Left colon (tissue), 2 donors: ENCODE measurements around the gene IL17RB. TPM values are rescaled to one million over a fixed set of nuclear protein-coding genes. Genes with fewer than 3 reads are reported as not detected.
A peak's percentile ranks its signal among the peaks of the same experiment; 100 is the strongest.

Experiments used
- ATAC-seq: fragments of 200-7000 bp; cut with Tn5 transposase; one replicate; pipeline ENCODE4 v1.9.1; 2020; ENCODE audit warnings: mild to moderate bottlenecking, moderate library complexity
- DNase-seq, 2 donors: peaks; one replicate each; pipeline ENCODE4 v3.0.0-alpha.2; 2020
- intact Hi-C, 2 donors: fragments of 100-400 bp; cut with DNase I in 1 of 2; cut with micrococcal nuclease in 1 of 2; formaldehyde crosslinking; loops; one replicate each; pipeline versions ENCODE4 v1.11.2 to v1.14.0; 2022; cut with DNase I, micrococcal nuclease
- long read RNA-seq: library from polyadenylated mRNA; unstranded; transcript quantifications from one replicate; pipeline ENCODE4 v2.0.0, GENCODE V29; 2021
- total RNA-seq, 2 donors: library from RNA; stranded (reverse); fragmentation: NEBNext Ultra II Directional; extraction: Animal tissue kit (Norgen Biotek cat#: 25700); gene quantifications; one replicate each; pipeline ENCODE4 v1.2.1, GENCODE V29; 2021
- donor health status: DM: no; HTN: no; CAD: no.
- donor health status: DM: yes; HTN: yes; CAD: no.

IL17RB gene, protein sequence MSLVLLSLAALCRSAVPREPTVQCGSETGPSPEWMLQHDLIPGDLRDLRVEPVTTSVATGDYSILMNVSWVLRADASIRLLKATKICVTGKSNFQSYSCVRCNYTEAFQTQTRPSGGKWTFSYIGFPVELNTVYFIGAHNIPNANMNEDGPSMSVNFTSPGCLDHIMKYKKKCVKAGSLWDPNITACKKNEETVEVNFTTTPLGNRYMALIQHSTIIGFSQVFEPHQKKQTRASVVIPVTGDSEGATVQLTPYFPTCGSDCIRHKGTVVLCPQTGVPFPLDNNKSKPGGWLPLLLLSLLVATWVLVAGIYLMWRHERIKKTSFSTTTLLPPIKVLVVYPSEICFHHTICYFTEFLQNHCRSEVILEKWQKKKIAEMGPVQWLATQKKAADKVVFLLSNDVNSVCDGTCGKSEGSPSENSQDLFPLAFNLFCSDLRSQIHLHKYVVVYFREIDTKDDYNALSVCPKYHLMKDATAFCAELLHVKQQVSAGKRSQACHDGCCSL
- total RNA-seq = 10 to 100 TPM; 10.9 to 15.6 TPM
- long read RNA-seq, partial matches to known transcripts = 4 of 13 reads
- long read RNA-seq, other reads (novel, unspliced or antisense) = 4 of 13 reads

DNA sequence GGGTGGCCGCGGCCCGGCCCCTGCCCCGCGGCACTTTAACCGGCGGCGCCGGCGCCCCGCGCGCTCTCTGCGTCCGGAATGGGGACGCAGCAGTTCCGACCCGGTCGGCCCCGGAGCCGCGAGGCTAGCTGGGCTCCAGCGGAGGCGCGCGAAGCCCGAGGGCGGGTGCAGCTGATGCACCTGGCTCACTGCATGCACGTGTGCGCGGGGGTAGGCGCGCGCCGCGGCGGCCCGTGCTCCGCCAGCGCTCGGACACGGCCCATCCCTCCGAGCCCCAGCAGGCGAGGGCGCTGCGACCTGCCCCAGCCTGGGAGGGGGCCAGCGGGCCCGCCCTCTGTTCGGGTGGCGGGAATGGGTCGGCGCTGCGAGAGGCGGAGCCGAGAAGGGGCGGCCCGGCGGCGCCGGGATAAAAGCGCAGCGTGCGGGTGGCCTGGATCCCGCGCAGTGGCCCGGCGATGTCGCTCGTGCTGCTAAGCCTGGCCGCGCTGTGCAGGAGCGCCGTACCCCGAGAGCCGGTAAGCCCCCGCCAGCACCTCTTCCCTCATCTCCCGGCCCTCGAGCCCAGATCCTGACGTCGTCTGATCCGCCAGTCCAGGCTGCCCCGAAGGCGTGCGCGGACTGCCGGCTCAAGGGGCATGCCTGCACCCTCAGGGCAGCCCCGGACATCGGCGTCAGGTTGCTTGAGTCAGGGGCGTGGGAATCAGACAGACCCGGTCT lies at the start of gene IL17RB, which contains the start of gene CHDH:
IL17RB (plus strand) TSS at position 435 of the 717 bp plus-strand sequence; CDS start at position 456, 21 bp downstream.
CHDH (minus strand) TSS at position 286 of the 717 bp plus-strand sequence. CDS start 22,411 bp downstream, outside the sequence.
- DNase-seq = peak; percentile 79 to 84
- peak; percentile 73 for ATAC-seq
- intact Hi-C loops = no loop called here

DNA sequence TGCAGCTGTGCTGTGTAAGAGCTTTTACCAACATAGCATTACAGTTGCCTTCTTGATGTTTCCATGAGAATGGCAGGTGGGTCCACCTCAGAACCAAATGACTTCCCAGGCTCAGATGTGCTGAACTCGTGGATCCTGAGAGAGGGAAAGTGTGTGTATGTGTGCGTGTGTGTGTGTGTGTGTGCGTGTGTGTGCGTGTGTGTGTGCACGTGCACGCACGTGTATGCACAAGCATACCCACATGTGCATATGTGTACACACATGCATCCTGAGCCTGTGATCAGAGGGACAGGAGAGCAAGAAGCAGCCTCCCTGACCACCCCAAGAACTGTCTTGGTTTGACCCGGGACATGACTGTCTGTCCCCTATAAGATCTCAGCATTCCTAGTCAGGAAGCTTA lies 48.2 kb upstream of the IL17RB start:
- no peak for DNase-seq
- intact Hi-C loops = no loop called here
- no peak for ATAC-seq

DNA sequence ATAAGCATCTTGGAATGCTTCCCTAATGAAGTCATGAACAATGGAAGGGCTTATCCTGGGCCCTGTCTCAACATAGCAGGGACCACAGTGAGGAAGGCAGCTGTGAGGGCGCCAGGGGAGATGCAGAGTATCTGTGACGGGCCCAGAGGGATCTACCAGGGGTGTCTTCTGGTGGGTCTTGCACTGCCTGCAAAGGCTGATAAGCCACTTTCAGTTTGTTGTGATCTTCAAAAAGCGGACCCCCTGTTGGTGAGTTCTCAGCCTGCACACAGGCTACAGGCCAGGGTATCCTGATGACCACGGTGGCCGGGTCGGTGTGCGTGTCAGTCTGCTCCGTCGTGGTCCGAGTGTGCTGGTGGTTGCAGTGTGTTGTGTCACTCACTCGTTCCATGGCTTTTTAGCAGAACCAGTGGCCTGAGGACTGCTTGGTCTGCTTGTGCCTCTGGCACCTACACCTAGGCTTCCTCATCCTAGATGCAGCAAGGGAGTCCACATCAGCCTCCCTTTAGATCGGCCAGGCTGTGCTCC lies 47.0 kb upstream of the IL17RB start:
- intact Hi-C loops = no loop called here

DNA sequence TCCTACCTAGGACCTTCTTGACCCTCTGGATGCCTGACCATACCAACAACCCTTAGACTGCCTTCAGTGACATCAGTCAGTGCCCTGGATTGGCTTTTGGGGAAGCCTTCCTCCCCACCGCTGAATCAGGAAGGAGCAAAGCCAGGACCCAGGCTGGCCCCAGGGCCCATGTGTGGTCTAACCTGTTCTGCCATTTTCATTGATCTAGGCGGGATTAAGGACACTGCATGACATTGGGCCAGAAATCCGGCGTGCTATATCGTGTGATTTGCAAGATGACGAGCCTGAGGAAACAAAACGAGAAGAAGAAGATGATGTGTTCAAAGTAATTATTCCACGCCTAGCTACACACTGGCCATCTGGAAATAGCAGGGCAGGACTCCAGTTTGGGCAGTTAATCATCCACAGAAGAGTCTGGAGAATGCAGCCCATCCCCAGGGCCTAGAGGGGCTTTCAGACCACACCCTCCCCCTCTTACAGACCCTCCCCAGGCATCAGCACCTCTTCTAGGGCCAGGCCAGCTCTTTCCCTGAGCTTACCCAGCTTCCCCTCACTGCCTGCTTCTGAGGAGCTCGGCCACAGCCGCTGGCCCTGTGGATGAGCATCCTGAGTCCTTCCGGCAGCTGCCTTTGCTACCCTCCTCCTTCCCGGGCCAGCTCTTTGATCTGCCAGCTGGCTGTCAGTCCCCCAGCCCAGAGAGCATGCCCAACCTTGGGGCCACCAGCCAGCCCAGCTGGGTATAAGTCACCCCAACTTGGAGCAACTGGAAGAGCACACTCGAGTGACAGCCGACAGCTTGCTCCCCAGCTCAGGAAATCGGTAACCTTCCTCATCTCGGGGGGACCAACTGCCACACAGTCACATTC lies 46.1 kb upstream of the IL17RB start:
- ATAC-seq = no peak
- DNase-seq = no peak
- intact Hi-C loops = no loop called here

More for the DNA sequence above, 47.0 kb upstream of the IL17RB start:
- ATAC-seq (no peak), DNase-seq (no peak)

DNA sequence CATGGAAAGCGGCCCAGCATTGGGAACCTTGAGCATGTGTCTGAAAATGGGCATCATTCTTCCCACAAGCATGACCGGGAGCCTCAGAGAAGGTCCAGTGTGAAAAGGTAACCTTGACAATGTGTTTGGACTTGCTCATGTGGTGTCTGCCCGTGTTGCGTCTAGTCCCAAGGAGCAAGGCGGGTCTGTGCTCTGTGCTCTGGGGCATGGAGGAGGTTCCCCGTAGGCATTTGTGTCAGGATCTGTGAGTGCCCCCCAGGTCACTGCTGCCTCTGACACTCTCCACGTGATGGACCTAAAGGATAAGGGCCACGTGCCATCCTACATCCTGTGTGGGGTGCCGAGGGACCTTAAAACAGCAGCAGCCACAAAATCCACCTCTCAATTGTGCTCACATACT lies 45.0 kb upstream of the IL17RB start:
- intact Hi-C loops = no loop called here
- DNase-seq (no peak), ATAC-seq (no peak)

DNA sequence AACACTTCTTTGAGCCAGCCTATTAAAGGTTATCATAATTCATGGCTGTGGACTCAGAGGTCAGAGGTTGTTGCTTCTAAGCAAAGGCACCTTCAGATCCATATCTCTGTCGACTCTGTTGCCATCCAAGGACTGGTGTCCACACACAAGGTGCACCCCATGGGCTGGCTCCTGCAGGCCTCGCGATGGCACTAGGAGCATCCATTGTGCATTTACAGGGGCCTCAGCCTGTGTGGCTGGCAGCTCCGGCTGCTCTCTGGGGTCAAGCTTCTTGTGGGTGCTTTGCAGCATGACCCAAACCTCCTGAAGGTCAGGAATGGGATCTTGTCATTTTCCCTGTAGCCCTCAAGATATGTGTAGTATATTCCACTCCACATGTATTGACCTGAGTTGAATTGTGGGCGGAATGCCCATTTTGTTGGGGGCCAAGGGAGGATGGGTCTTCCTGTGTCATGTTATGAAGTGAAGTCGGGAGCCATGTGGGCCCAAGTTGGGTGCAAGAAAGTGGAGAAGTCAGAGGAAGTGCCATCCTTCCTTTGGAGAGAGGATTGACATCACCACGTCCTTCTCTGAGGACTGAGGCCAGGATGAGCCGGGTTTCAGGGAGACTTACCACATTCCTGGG lies 44.0 kb upstream of the IL17RB start:
- ATAC-seq (no peak), DNase-seq (peak in 1 of 2 donors; percentile 13)
- intact Hi-C loops = no loop called here

- DNase-seq (peak in 1 of 2 donors; percentile 14), ATAC-seq (no peak)
- intact Hi-C loops = no loop called here
Measured at GRCh38 chr3:53803124-53803815, 43.1 kb upstream of the IL17RB start.

- peak in 1 of 2 donors; percentile 20 for DNase-seq
- ATAC-seq = no peak
- intact Hi-C loops = no loop called here
Measured at GRCh38 chr3:53803816-53804695, 42.3 kb upstream of the IL17RB start.

DNA sequence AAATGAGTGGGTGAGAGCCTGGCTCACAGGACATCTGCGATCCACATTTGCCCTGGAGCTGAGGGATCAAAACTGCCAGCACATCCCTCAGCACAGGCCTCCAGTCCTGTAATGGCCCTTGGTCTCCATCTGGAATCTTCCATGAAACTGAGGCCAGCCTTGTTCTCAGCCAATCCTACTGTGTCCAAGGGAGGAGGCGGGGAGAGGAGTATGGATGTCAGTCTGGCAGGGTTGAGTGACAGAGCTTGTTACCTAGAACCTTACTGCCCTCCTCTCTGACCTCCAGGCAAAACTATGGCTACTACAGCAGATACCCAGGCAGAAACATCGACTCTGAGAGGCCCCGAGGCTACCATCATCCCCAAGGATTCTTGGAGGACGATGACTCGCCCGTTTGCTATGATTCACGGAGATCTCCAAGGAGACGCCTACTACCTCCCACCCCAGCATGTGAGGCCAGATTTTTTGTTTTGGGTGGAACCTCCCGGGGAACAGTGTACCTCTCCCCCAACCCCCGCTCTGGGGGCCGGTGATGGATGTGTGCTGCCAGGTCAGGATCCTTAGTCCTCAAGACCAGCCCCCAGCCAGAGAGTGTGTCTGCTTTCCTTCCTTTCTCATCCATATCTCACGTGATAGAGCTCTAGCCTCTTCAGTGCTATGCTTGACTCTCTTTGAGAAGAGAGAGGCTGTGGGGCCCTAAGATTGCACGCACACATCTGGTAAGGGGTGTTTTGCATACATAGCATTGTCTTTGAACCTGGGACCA lies 41.5 kb upstream of the IL17RB start:
- no peak for ATAC-seq
- DNase-seq = peak in 1 of 2 donors; percentile 20
- intact Hi-C loops = no loop called here

GRCh38 chr3:53805463-53806159 lies 40.8 kb upstream of the IL17RB start:
- DNase-seq (peak in 1 of 2 donors; percentile 17), ATAC-seq (no peak)
- intact Hi-C loops = no loop called here

GRCh38 chr3:53806182-53807116 lies 39.9 kb upstream of the IL17RB start:
- intact Hi-C loops = no loop called here
- DNase-seq (peak; percentile 53 to 70), ATAC-seq (peak; percentile 94)

DNA sequence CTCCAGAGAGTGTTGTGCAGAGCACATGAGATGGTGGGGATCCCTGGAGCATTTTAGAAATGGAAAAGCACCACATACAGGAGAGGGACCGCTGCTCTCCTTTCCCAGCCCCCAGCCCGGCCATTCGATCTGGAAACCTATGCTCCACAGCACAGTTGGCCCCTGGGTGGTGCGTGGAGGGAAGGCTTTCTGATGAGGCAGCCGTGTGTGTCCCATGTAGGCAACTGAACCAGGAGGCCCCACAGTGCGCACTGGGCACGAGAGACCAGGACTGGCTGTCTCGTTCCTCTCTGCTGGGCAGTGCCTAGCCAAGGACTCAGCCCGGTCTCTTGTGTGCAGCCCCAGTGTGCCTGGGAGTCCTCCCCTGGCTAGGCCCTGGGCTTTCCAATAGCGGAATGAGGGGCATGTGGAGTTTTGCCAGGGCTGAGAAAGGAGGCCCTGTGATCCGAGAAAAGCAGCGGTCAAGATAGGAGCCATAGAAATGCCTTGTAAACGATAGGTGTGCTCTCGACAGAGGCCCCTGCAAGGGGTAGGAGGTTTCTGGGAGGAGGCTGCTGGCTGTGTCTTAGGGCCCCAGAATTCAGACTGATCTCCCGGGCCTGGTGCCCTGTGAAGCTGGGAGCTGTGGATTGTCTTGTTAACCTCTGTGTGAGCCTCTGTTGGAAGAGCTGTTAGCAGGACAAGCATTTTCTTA lies 39.1 kb upstream of the IL17RB start:
- DNase-seq (peak in 1 of 2 donors; percentile 21), ATAC-seq (peak; percentile 14)
- intact Hi-C loops = no loop called here

DNA sequence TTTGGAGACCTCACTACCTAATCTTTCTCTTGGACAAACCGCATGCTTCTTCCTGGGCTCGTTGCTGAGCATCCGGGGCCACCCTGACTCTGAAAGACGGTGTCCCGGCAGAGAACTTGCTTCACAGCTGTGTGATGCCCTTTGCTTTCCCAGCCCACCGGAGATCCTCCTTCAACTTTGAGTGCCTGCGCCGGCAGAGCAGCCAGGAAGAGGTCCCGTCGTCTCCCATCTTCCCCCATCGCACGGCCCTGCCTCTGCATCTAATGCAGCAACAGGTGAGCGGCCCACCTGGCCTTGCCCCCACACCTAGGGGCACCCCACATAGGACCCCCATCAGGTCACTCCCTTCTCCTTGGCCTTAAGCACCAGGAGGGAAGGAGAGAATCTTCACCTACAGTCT lies 37.9 kb upstream of the IL17RB start:
- DNase-seq = peak in 1 of 2 donors; percentile 23
- intact Hi-C loops = no loop called here
- ATAC-seq = no peak

- intact Hi-C loops = no loop called here
- DNase-seq (no peak), ATAC-seq (no peak)
Measured at GRCh38 chr3:53809267-53809666, 37.1 kb upstream of the IL17RB start.
